ELR (cell line): ENCODE measurements around the gene PRKCA.
"Not testable (repeated sequence)": the region's sequence is repeated elsewhere in the genome, so short reads cannot be mapped to it uniquely, and the experiment has no call there.

ENCODE experiments used
- DNase-seq: peaks from one replicate; pipeline ENCODE4 v3.0.0-alpha.2; 2015; ENCODE audit warnings: low read depth

The PRKCA gene

DNA sequence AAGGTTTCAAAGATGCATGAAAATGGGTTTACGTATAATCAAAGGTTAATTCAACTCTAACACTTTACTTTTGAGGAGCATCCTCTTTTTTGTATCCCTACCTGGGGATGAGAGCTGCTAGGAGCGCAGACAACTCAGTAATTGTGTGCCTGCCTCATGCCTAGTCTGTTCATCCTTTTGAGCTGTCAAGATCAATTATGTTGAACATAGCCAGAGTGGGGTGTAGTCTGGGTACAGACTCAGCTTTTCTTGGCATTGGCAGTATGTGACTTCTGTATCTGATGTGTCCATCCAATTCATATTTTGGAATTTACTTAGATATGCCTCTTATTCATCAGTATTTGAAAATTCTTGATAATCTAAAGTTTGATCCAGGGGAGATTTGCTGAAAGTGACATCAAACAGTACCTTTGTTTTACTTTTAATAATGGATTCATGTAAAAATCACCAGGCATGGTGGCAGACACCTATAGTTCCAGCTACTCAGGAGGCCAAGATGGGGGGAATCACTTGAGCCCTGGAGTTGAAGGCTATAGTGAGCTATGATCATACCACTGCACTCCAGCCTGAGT lies 24.1 kb downstream of the PRKCA start:
- DNase-seq, result no peak

GRCh38 chr17:66330646-66331037 lies 28.2 kb downstream of the PRKCA start:
- no peak for DNase-seq

DNA sequence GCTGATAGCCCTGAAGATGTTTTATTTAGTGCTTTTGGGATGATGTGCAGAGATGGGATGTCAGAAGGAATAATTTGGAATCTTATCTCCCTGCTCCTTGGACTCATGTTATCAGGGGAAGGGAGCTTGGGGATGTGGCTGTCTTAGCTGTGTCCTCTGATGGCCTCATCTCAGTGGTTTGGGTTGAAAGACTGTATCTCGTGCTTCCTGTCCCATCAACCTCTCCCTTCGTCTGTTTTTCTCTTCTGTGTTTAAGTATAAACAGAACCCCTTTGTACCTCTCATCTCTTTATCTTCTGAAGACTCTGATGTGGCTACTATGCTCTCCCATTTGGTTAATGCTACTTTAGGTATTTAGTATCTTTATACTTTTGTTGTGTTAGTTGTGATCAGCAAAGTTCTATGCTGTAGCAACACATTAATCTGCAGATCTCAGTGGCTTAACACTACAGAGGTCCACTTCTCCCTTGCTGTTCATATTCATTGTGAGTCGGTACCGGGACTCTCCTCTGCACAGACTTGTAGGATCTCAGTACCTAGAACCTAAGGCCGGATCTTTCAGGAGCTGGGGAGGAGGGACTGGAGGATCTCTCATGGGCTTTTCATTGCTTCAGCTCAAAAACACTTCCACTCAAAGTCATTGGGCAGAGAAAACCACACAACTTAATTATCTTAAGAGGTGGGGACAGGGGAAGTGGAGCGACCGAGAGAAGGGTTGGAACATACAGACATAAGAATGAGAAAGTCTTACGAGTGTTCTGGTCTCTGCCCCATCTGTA lies 28.8 kb downstream of the PRKCA start:
- no peak for DNase-seq

DNA sequence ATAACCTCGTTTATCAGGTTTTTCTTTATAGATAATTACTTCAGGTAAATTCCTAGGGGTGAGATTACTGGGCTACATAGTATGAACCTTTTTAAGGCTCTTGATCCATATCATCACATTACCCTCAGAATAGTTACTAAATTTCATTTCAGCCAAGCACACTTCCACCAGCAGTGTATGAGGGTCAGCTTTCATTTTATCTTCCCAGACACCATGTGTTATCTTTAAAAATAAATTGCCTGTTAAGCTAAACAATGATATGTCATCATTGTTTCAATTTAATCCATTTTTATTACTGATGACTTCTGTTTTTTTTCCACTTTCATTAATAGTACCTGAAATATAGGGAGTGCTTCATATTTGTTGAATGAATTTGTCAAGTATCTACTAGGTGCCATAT lies 33.4 kb downstream of the PRKCA start:
- no peak for DNase-seq

DNA sequence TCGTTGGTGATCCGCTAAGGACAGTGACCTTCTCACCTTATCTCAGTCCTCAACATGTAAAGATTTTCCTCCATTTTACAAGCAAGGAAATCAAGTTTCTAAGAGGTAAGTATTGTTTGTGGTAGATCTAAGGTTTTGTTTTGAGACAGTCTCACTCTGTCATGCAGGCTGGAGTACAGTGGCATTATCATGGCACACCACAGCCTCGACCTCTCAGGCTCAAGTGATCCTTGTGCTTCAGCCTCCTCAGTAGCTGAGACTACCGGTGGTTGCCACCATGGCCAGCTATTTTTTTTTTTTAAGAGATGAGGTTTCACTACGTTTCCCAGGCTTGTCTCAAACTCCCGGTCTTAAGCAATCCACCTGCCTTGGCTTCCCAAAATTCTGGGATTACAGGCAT lies 34.9 kb downstream of the PRKCA start:
- no peak for DNase-seq

DNA sequence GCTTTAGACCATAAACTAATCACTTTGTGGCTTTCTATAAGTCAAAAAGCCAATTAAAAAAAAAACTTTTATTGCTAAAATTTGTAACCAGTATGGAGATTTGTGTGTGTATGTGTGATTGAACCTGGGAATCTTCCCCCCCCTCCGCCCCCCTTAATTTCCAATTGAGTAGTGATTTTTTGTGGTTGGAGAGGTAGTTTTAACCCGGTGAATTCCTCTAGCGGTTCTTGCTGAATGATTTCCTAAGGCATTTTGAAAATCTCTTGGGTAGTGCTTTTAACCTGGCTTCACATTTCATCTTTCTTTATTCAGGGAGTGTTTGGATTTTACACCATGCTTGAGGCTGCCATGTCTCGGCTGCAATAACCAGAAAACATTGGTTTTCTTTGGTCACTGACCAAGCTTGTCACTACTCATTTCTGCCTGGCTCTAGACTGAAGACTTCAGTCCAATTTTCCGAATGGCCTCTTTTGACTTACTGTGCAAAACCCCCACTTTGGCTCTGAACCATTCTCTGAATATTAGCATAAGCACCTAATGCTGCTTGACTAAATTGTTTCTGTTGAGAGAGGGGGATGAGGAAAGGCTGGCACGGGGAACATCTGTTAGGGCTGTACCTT lies 35.6 kb downstream of the PRKCA start:
- no peak for DNase-seq

DNA sequence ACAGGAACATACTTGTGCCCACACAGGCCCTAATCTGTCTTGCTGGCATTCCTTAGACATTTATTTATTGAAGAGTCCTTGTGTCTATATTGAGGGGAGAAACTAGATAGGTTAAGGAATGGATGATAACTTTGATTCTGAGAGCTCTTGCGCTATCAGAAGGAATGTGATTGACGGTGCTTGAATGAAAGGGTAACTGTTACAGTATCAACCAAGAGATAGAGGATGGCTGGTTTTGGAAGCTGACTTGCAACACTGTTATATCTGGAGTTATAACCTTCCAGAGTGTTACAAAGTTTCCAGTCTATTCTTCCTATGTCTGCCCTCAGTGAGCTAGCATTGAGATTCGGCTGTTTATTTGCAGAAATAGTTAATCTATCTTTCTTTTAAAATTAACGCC lies 36.5 kb downstream of the PRKCA start:
- DNase-seq, result no peak

DNA sequence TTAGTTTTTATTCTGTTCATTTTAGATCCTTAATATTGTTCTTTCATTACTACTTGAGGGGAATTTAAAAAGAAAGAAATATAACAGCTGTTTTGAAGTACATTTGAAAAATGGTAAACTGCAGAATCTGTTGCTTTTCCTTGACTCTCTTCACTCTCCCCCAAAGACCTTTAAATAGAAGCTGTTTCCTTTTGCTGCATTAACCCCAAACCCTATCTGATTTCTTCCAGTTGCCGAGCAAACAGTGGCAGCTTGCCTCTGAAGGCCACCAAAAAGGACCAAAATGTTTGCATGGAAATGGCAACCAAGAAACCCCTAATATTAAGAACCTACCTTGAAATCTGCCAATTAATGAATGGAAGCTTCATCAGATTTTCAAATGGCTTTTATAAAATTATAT lies 37.1 kb downstream of the PRKCA start:
- no peak for DNase-seq

DNA sequence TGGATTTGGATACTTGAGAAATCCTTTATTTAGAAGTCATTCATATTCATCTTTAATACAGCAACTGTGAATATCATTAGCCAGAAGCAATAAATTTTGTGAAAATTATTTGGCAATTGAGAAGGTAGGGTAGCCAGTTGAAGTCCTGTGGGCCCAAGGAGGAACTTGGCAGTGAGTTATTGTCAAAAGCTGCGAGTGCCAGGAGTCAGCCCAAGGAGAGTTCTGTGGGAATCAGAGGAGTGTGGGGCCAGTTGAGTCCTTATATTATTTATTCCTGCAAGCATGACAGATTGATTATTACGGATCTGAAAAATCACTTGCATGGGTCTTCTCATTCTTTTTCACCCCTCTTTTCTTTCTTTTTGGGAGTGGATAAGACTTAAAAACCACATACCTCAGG lies 38.3 kb downstream of the PRKCA start:
- no peak for DNase-seq

GRCh38 chr17:66341462-66341861 lies 39.0 kb downstream of the PRKCA start:
- DNase-seq, result no peak

DNA sequence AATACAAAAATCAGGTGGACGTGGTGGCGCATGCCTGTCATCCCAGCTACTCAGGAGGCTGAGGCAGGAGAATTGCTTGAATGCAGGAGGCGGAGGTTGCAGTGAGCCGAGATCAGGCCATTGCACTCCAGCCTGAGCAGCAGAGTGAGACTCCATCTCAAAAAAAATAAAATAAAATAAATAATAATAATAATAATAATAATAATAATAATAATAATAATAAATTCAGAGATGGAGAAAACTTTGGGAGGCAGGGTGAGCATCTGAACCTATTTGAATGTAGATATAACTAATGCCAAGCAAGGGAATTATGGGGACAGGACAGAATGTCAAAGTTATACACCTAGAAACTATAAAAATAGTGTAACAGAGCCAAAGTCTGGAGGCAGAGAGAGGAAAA lies 39.9 kb downstream of the PRKCA start:
- DNase-seq, result not testable (repeated sequence)

DNA sequence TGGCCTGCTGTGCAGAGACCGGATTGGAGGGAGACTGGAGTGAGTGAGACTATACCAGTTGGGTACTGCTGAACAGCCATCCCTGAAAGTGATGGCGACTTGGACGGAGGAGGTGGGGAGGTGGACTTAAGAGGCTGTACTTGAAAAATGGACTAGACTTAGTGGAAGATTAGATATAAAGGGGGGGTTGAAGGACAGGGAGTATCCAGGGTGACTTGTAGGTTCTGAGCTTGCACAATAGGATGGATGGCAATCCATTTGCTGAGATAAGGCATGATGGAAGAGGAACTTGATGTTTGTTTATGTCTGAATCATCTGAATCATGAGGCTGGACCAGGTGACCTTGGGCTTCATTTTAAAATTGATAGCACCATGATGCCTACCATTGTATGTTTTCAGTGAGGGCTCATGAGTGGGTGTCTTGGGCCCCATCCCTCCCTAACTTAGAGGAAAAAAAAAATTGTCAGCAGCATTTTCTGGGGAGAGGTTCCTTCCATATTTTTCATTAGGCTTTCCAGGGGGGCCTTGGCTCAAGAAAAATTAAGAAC lies 41.2 kb downstream of the PRKCA start:
- peak; percentile 11 for DNase-seq

GRCh38 chr17:66344473-66344872 lies 42.1 kb downstream of the PRKCA start:
- no peak for DNase-seq

DNA sequence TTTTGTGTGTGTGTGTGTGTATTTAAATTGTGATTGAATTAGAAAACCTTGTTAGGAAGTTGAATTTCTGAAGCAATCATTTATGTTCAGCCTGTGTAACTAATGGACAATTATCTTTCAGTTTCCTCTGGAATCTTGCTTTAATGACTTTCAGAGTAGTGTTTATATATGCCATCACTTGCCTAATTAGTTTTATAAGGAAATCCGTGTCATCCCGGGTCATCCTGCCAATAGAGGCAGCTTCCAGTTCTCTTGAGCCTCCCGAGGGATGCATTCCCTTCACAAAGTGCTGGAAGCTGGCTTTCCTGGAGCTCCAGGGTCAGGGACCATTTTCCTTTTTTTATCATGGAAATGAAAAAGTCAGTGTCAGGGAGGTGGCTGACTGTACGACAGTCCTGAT lies 42.9 kb downstream of the PRKCA start:
- DNase-seq, result no peak

GRCh38 chr17:66345949-66346638 lies 43.7 kb downstream of the PRKCA start:
- DNase-seq, result not testable (repeated sequence)

- DNase-seq, result peak; percentile 83
Observed at GRCh38 chr17:66347661-66348514, 45.5 kb downstream of the PRKCA start.

- peak; percentile 88 for DNase-seq
Observed at GRCh38 chr17:66348584-66349165, 46.3 kb downstream of the PRKCA start.

DNA sequence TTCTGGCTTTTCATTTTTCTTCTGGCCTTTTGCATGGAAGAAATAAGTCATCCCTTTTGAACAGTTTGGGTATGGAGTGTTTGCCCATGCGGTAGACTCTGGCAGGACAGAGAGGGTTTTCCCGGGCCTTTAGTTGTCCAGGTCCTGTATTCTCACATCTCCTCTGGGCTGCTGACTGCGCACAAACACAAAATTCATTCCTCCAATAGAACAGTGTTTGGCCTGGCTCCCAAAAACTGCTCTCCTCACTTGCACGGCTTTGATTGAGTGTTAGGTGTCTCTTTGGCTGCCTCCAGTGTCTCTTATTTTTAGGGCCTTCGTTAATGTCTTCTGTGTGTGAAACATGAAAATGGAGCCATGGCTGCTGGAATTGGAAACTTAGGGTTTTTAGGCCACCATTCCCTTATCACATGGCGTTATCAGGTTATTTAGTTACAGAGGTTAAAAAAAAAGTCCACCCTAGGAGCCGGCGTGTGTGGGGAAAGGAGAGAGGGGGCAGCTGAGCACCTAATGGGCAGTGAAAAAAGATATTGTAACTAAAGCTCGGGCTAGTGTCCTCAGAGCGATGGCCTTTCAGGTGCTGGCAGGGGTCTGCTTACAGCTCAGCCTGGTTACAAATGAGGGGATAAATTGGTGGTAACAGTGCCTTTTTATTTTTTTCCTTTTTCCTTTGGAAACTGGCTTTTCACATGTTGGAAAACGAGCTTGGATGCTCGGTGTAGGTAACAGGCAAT lies 47.3 kb downstream of the PRKCA start:
- no peak for DNase-seq

GRCh38 chr17:66350576-66350975 lies 48.2 kb downstream of the PRKCA start:
- DNase-seq, result not testable (repeated sequence)

DNA sequence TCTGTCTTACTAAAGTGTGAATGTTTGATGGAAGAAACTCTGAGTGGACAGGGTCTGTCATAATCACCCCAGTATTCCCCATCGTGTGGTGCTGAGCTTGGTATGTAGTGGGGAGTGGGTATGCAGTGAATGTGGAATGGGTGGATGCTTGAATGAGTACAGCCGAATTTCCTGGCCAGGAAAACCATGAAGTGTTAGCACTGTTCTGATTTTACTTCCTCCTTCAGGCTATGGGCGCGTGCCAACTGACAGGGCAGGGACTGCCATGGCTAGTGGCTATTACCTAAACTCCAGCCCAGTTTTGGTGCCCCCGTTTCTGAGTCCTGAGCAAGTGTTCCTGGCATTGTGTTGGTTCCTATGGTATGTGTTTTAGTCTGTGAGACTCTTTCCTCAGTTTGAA lies 48.6 kb downstream of the PRKCA start:
- DNase-seq, result no peak

DNA sequence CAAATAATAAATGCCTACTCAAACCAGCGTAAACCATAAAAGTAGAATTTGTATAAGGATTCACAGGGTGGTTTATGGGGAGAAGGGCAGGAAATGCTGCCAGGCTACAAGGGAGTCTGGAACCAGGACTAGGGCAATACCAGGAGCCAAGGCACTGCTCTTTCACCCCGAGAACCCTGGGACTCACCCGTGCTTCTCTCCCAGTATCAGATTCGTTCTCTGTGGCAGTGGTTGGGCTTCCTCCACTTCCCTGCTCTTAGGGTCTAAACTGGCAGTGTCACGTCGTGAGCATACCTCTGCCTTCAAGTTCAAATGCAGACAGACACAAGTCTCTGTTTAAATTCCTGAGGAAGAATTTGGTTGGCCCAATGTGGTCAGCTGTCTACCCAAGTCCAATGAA lies 49.3 kb downstream of the PRKCA start:
- DNase-seq, result no peak
